ENCODE data around the gene BNIPL.

Gene BNIPL

DNA sequence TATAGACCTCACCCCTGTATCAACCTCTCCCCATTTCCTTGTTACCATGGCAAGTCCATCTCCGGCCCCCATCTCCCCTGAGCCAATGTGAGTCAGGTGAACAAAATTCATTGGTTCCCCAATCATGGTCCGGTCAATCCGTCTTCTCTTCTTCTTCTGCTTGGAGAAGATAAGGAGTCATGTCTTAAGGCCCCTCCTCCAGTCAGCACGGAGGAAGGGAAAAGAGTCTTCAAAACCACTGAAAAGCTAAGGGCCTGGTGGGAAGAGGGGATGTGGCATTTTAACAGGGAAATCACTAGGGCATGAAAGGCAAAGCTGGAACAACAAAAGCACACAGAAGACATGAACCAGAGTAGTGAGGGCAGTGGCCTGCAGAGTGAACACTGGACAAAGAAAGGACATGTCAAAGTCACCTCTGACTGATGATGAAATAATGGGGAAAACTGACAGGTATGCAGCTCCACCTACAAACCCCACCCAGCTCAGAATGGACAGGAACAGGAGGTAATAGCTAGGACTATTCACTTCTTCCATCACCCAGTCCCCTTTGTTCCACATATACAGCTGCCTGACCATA lies 18.7 kb downstream of the BNIPL start:
- Mint-ChIP-seq H3K9me3 (no peaks in the 10 kb centered on the region), H3K4me3 (peak overlapping the region; percentile 95 to 97), H3K4me1 (ENCODE audit: low read depth in 2 of 2) (peaks cover 47 to 60% of the 10 kb centered on the region in 2 donors), H3K27ac (peak overlapping the region; percentile 97 to 98), H3K36me3 (ENCODE audit: insufficient read depth) (peaks cover 96% of the 10 kb centered on the region), H3K27me3 (no peaks in the 10 kb centered on the region)
- ATAC-seq (replicated peaks), result no peak
- no peak for DNase-seq

DNA sequence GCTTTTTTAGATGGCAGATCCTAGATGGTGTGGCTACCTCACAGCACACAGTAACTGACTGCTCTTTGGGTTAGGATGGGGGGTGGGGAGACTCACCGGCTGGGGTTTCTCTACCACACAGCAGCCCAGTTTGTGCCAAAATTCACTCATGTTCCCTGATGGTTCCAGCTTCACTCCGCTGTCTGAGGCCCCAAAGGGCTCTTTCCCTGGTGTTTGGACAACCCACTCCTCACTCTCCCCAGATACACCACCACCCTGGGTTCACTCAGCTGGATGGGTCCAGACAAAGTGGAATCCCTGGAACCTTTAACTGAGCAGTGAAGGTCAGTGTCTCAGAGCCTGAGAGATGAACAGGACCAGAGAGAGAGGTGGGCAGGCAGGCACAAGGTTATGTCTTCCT lies 19.2 kb downstream of the BNIPL start:
- no peak for DNase-seq
- H3K27me3 Mint-ChIP-seq, result no peaks in the 10 kb centered on the region
- H3K4me3 Mint-ChIP-seq, result peak overlapping the region; percentile 95 to 97
- H3K4me1 Mint-ChIP-seq (ENCODE audit: low read depth in 2 of 2), result peaks cover 52 to 62% of the 10 kb centered on the region in 2 donors
- H3K27ac Mint-ChIP-seq, result peak overlapping the region; percentile 97 to 98
- H3K36me3 Mint-ChIP-seq (ENCODE audit: insufficient read depth), result peaks cover 91% of the 10 kb centered on the region
- no peaks in the 10 kb centered on the region for H3K9me3 Mint-ChIP-seq
- no peak for ATAC-seq (replicated peaks)

DNA sequence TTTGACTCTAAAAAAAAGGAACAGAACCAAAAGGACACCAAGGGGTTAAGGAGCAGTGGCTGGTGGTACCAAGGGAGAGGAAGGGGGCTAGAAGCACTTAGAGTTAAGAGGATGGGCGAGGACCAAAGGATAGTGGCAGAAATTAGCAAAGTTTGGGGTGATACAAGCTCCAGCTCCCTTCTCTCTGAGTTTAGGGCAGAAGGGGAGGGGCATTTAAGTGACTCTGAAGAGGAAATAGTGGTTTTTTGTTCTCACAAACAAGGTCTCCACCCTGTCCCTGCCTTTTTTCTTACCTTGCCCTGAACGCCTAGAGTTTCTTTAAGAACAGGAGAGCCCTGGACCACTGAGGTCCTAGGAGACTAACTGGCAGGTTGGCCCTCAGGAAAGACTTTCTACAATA lies 19.8 kb downstream of the BNIPL start:
- H3K9me3 Mint-ChIP-seq, result no peaks in the 10 kb centered on the region
- H3K27ac Mint-ChIP-seq, result peak overlapping the region; percentile 97 to 98
- DNase-seq, result peak; percentile 24 to 35 (median 29)
- peak overlapping the region; percentile 95 to 97 for H3K4me3 Mint-ChIP-seq
- H3K27me3 Mint-ChIP-seq, result no peaks in the 10 kb centered on the region
- peak; percentile 30 for ATAC-seq (replicated peaks)
- peaks cover 56 to 62% of the 10 kb centered on the region in 2 donors for H3K4me1 Mint-ChIP-seq (ENCODE audit: low read depth in 2 of 2)
- peaks cover 86% of the 10 kb centered on the region for H3K36me3 Mint-ChIP-seq (ENCODE audit: insufficient read depth)

DNA sequence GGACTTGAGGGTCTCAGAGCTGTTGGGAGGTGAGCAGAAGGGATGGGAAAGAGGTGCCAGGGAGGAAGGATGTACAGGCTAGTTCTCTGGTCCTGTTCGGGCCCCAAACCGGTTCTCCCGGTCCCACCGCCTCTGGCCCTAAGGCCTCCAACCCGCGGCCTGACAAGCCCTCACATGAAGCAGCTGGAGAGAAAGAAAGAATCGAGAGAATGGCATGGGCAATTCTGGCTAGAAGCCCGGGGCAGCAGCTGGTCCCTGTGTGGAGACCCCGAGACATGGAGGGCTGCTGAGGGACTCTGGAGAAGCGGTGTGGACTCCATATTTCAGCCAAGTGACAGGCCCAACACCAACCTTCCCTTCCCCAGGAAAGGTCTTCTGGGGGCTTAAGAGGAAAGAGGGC lies 22.3 kb downstream of the BNIPL start:
- Mint-ChIP-seq H3K36me3 (ENCODE audit: insufficient read depth) (peaks cover 62% of the 10 kb centered on the region), H3K4me1 (ENCODE audit: low read depth in 2 of 2) (peaks cover 53 to 65% of the 10 kb centered on the region in 2 donors), H3K9me3 (no peaks in the 10 kb centered on the region), H3K27ac (peak overlapping the region; percentile 97 to 98), H3K4me3 (peak overlapping the region; percentile 95 to 97), H3K27me3 (no peaks in the 10 kb centered on the region)
- DNase-seq (no peak), ATAC-seq (replicated peaks) (no peak)

DNA sequence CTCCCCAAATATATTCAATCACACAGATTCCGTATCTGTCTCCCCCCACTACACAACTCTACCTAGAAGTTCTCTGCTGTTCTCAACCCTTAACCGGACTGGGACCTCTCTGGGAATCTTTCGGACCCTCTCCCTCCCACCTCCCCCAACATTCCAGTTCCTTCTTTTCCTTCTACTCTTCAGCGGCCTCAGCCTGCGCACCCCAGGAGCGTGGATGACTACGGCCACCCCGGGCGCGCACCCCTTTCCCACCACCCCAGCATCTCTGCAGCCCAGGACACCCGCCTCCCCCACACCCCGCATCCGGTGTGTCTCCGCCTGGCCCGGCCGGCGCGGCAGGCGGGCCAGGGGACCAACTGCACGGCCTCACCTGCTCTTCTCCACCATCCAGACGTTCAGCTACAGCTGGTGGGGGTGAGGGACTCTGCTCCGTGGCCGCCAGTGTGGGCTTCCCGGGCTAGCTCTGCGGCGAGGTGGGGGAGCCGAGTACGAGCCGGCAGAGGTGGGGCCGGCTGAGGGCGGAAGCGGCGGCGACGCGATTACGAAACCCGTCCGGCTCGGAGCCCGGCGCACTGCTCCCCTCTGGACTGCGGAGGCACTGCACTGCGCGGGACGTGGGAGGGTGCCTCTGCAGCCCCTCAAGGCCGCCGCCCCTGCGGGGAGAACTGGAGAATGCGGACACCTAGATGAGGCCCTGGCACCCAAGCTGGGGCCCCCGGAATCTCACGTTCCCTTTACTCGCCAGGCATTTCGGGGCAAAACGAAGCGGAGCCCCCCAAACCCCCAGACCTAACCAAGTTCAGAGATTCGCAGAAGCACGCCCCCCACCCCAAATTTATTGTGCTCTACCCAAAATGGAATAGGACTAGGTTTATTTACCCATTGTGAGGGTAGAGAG lies 23.0 kb downstream of the BNIPL start, which contains the start of gene CDC42SE1:
TSS of gene CDC42SE1 (minus strand) at position 514 of the 898 bp plus-strand sequence. CDS start 3,892 bp downstream, outside the sequence.
- Mint-ChIP-seq H3K36me3 (ENCODE audit: insufficient read depth) (peaks cover 55% of the 10 kb centered on the region), H3K9me3 (no peaks in the 10 kb centered on the region), H3K27me3 (no peaks in the 10 kb centered on the region), H3K4me3 (peak within 1 kb of the TSS; percentile 95 to 97), H3K4me1 (ENCODE audit: low read depth in 2 of 2) (peaks cover 50 to 58% of the 10 kb centered on the region in 2 donors), H3K27ac (peak within 1 kb of the TSS; percentile 97 to 98)
- peak; percentile 77 for ATAC-seq (replicated peaks)
- peak; percentile 80 to 83 (median 81) for DNase-seq

DNA sequence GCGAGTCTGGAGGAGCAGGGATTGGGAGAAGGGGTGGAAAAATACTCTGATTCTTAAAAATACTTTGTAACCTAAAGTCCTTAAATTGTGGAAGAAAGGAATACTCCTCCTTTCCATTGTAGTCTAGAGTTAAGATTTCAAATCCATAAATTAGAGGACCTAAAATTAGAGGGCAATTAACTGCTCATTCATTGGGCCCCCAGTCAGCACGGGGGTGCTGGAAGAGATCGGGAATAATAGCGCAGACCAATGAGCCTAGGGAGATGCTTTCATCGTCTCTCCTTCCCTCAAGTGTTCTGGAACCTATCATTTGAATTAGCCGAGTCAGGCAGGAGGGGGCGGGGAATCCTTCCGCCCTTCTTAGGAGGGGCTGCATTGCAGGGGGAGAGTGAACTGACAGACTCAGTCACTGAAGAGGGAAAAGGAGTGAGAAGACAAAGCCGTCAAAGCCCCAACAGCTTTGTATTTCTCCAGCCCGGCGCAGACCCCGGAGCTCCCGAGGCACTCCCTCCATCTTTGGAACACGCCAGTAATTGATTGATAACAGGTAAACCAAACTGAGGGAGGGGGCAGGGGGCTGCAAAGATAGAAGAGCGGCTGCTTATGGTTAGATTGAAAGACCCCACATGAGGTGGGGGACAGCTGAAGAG lies 23.7 kb downstream of the BNIPL start, which contains the start of gene MLLT11:
TSS of gene MLLT11 (plus strand) at position 391 of the 650 bp plus-strand sequence. CDS start 6,828 bp downstream, outside the sequence.
- peaks cover 47 to 50% of the 10 kb centered on the region in 2 donors for H3K4me1 Mint-ChIP-seq (ENCODE audit: low read depth in 2 of 2)
- H3K27ac Mint-ChIP-seq, result peak within 1 kb of the TSS; percentile 97 to 98
- H3K4me3 Mint-ChIP-seq, result peak within 1 kb of the TSS; percentile 95 to 97
- ATAC-seq (replicated peaks), result no peak
- H3K27me3 Mint-ChIP-seq, result no peaks in the 10 kb centered on the region
- H3K9me3 Mint-ChIP-seq, result no peaks in the 10 kb centered on the region
- DNase-seq, result no peak
- peaks cover 48% of the 10 kb centered on the region for H3K36me3 Mint-ChIP-seq (ENCODE audit: insufficient read depth)

DNA sequence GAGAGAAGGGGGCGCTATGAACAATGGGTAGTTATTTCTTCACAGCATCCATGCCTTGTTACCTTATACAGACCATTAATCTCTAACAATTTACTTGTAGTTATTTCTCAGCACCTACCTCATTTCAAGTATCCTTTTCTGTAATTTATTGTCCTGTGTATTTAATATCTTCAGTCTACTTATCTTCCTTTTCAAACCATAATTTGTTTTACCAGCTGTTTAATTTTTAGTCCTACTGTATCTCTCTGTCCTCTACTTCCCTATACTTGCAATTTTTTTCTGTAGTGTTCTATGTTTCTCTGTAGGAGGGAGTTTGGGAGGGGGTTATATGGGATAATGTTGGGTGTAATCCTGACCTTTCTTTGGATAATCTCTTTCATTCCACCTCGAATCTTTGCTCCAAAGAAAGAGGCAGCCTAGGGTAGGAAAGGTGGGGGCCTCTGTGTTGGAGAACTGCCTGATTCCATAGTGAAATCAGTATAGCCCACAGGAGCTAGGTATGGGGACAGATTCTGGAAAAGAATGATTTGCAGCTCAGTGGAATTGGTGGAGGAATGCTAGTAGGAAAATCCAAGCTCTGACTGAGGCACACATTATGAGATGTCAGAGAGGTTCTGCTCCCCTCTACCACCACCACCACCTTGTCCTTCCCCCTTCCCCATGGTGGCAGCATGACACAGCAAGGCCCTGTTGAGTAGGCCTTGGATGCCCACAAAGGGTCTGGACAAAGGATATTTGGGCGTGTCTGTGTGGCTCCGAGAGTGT lies 24.5 kb downstream of the BNIPL start:
- no peak for ATAC-seq (replicated peaks)
- peaks cover 41% of the 10 kb centered on the region for H3K36me3 Mint-ChIP-seq (ENCODE audit: insufficient read depth)

DNA sequence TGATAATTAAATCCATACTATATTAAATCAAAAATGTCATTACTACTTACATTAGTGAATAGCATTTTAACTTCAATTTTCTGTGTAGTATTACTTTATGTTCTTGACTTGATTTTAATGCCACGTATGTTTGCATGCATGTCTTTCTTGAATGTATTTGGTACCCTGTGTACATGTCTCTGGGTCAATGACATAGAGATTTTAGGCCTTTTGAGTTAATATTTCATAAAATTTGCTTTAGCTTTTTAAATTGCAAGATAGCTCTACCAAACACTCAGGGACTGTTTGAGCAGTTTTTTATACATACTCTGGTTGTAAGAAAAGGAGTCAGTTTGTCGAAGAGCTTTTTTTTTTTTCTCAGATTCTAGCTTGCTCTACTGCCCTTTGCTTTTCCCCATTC lies 25.3 kb downstream of the BNIPL start:
- Mint-ChIP-seq H3K4me3 (no peak overlapping the region), H3K36me3 (ENCODE audit: insufficient read depth) (peaks cover 32% of the 10 kb centered on the region), H3K4me1 (ENCODE audit: low read depth in 2 of 2) (peaks cover 31 to 34% of the 10 kb centered on the region in 2 donors), H3K27me3 (no peaks in the 10 kb centered on the region), H3K9me3 (no peaks in the 10 kb centered on the region), H3K27ac (no peak overlapping the region)
- DNase-seq, result no peak
- ATAC-seq (replicated peaks), result no peak

More for the DNA sequence above, 24.5 kb downstream of the BNIPL start:
- no peak for DNase-seq
- Mint-ChIP-seq H3K27ac (peak overlapping the region; percentile 97 to 98), H3K27me3 (no peaks in the 10 kb centered on the region), H3K4me1 (ENCODE audit: low read depth in 2 of 2) (peaks cover 40 to 43% of the 10 kb centered on the region in 2 donors), H3K9me3 (no peaks in the 10 kb centered on the region), H3K4me3 (peak overlapping the region; percentile 95 to 97)

DNA sequence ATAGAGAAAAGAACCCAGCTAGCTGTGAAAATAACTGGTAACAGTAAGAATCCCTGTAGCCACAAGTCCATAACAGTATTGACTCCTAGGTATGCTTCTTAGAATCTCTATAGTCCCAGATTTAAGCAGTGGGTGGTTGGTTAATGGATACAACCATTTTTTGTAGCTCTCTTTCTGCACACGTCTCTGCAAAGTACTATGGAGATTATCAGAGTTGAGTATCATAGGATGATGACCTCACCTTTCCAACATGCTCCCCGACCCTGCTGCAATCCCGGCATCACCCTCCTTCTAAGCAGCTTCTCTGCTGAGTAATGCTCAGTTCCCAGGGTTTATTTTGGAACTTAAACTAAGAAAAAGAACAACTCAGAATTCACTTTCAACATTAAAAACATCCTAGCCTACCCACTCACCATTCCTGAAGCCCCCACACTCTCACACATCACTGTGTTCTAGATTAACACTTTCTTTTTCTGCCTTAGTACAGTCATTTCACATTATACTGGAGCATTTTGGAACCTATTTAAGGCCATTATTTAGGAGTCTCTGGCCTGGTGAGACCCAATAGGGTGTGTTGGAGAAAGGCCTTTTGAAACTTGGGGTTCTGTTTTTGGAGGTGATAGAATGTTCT lies 26.5 kb downstream of the BNIPL start:
- Mint-ChIP-seq H3K27ac (no peak overlapping the region), H3K9me3 (no peaks in the 10 kb centered on the region), H3K4me3 (no peak overlapping the region)

DNA sequence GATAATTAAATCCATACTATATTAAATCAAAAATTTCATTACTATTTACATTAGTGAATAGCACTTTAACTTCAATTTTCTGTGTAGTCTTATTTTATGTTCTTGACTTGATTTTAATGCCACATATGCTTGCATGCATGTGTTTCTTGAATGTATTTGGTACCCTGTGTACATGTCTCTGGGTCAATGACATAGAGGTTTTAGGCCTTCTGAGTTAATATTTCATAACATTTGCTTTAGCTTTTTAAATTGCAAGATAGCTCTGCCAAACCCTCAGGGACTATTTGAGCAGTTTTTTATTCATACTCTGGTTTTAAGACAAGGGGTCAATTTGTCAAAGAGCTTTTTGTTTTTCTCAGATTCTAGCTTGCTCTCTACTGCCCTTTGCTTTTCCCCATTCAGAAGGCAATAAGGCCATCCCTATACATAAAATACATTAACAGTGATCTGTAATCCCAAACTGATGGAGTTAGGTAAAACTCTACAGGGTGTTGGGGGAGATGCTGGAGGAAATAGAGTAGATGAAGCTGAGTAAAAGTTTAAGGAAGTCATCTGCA lies 28.8 kb downstream of the BNIPL start:
- Mint-ChIP-seq H3K4me1 (ENCODE audit: low read depth in 2 of 2) (peaks cover 12 to 17% of the 10 kb centered on the region in 2 donors), H3K27me3 (no peaks in the 10 kb centered on the region), H3K4me3 (no peak overlapping the region), H3K36me3 (ENCODE audit: insufficient read depth) (peaks cover 10% of the 10 kb centered on the region), H3K9me3 (no peaks in the 10 kb centered on the region), H3K27ac (no peak overlapping the region)
- no peak for DNase-seq
- no peak for ATAC-seq (replicated peaks)

More for the DNA sequence above, 26.5 kb downstream of the BNIPL start:
- no peaks in the 10 kb centered on the region for H3K27me3 Mint-ChIP-seq
- H3K36me3 Mint-ChIP-seq (ENCODE audit: insufficient read depth), result peaks cover 21% of the 10 kb centered on the region
- DNase-seq, result no peak
- H3K4me1 Mint-ChIP-seq (ENCODE audit: low read depth in 2 of 2), result peaks cover 23 to 25% of the 10 kb centered on the region in 2 donors
- no peak for ATAC-seq (replicated peaks)

DNA sequence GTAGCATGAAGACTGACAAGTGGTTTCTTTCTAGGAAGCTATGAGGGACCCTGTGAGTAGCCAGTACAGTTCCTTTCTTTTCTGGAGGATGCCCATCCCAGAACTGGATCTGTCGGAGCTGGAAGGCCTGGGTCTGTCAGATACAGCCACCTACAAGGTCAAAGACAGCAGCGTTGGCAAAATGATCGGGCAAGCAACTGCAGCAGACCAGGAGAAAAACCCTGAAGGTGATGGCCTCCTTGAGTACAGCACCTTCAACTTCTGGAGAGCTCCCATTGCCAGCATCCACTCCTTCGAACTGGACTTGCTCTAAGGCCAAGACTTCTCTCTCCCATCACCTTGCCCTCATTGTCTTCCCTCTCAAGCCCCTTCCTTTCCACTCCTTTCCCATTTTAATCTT lies 30.8 kb downstream of the BNIPL start:
- no peak for DNase-seq
- no peak overlapping the region for H3K4me3 Mint-ChIP-seq
- H3K27ac Mint-ChIP-seq, result peak overlapping the region in 1 of 2 donors; percentile 39
- H3K27me3 Mint-ChIP-seq, result no peaks in the 10 kb centered on the region
- H3K9me3 Mint-ChIP-seq, result no peaks in the 10 kb centered on the region
- H3K4me1 Mint-ChIP-seq (ENCODE audit: low read depth in 2 of 2), result peaks cover 14% of the 10 kb centered on the region in 2 donors
- peaks cover 29% of the 10 kb centered on the region for H3K36me3 Mint-ChIP-seq (ENCODE audit: insufficient read depth)
- no peak for ATAC-seq (replicated peaks)

DNA sequence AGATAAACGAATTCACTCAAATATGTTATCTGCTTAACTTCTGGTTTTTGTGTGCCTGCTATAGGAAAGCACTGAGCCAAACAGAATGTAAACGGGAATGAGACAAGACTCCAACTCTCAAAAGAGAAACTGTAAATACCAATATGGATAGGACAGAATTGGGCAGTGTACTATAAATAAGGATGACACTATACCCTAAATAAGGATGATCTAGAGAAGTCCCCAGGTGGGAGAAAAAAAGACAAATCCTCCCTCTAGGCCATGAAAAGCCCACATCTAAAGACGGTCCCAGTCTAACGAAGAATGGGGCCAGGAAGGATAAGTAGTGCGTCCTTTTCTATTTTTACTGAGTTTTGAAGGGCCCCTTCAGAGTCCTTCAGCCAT lies 32.7 kb downstream of the BNIPL start:
- H3K4me1 Mint-ChIP-seq (ENCODE audit: low read depth in 2 of 2), result peaks cover 14 to 17% of the 10 kb centered on the region in 2 donors
- no peaks in the 10 kb centered on the region for H3K9me3 Mint-ChIP-seq
- ATAC-seq (replicated peaks) (no peak), DNase-seq (no peak)
- no peaks in the 10 kb centered on the region for H3K27me3 Mint-ChIP-seq
- H3K4me3 Mint-ChIP-seq, result peak overlapping the region; percentile 94 to 95
- H3K36me3 Mint-ChIP-seq (ENCODE audit: insufficient read depth), result peaks cover 37% of the 10 kb centered on the region
- H3K27ac Mint-ChIP-seq, result peak overlapping the region; percentile 76 to 99

Data from effector memory CD8-positive, alpha-beta T cell (primary cell).